AG10803 (cell line): ENCODE results near the gene ACAP3.

Experiments
- DNase-seq: peaks from one replicate; pipeline ENCODE4 v3.0.0; 2010; ENCODE audit warnings: low read depth
- H3K4me3 ChIP-seq: 2 replicates; pipeline ENCODE4 v1.5.1; 2011; ENCODE audit warnings: mild to moderate bottlenecking, low read length, control low read depth
- TF ChIP-seq, protein P1 (sequence below): conservative IDR thresholded peaks from 2 replicates; pipeline ENCODE4 v1.5.1; 2011; ENCODE audit warnings: mild to moderate bottlenecking, low read length, control low read depth, inconsistent platforms

Gene ACAP3

DNA sequence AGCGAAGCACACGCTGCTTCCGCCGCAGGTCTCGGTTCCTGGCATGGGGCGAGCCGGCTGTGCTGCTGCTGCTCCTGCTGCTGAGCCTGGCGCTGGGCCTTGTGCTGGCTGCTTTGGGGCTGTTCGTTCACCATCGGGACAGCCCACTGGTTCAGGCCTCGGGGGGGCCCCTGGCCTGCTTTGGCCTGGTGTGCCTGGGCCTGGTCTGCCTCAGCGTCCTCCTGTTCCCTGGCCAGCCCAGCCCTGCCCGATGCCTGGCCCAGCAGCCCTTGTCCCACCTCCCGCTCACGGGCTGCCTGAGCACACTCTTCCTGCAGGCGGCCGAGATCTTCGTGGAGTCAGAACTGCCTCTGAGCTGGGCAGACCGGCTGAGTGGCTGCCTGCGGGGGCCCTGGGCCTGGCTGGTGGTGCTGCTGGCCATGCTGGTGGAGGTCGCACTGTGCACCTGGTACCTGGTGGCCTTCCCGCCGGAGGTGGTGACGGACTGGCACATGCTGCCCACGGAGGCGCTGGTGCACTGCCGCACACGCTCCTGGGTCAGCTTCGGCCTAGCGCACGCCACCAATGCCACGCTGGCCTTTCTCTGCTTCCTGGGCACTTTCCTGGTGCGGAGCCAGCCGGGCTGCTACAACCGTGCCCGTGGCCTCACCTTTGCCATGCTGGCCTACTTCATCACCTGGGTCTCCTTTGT lies 26.0 kb upstream of the ACAP3 start:
- no peak for DNase-seq
- H3K4me3 ChIP-seq = no peak overlapping the region
- TF ChIP-seq, protein P1, sequence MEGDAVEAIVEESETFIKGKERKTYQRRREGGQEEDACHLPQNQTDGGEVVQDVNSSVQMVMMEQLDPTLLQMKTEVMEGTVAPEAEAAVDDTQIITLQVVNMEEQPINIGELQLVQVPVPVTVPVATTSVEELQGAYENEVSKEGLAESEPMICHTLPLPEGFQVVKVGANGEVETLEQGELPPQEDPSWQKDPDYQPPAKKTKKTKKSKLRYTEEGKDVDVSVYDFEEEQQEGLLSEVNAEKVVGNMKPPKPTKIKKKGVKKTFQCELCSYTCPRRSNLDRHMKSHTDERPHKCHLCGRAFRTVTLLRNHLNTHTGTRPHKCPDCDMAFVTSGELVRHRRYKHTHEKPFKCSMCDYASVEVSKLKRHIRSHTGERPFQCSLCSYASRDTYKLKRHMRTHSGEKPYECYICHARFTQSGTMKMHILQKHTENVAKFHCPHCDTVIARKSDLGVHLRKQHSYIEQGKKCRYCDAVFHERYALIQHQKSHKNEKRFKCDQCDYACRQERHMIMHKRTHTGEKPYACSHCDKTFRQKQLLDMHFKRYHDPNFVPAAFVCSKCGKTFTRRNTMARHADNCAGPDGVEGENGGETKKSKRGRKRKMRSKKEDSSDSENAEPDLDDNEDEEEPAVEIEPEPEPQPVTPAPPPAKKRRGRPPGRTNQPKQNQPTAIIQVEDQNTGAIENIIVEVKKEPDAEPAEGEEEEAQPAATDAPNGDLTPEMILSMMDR = no peak

GRCh38 chr1:1332774-1333480 lies 25.2 kb upstream of the ACAP3 start:
- no peak overlapping the region for H3K4me3 ChIP-seq
- TF ChIP-seq, protein P1 = no peak
- no peak for DNase-seq

GRCh38 chr1:1332031-1332755 lies 24.5 kb upstream of the ACAP3 start:
- TF ChIP-seq, protein P1 = no peak
- H3K4me3 ChIP-seq = no peak overlapping the region
- no peak for DNase-seq

DNA sequence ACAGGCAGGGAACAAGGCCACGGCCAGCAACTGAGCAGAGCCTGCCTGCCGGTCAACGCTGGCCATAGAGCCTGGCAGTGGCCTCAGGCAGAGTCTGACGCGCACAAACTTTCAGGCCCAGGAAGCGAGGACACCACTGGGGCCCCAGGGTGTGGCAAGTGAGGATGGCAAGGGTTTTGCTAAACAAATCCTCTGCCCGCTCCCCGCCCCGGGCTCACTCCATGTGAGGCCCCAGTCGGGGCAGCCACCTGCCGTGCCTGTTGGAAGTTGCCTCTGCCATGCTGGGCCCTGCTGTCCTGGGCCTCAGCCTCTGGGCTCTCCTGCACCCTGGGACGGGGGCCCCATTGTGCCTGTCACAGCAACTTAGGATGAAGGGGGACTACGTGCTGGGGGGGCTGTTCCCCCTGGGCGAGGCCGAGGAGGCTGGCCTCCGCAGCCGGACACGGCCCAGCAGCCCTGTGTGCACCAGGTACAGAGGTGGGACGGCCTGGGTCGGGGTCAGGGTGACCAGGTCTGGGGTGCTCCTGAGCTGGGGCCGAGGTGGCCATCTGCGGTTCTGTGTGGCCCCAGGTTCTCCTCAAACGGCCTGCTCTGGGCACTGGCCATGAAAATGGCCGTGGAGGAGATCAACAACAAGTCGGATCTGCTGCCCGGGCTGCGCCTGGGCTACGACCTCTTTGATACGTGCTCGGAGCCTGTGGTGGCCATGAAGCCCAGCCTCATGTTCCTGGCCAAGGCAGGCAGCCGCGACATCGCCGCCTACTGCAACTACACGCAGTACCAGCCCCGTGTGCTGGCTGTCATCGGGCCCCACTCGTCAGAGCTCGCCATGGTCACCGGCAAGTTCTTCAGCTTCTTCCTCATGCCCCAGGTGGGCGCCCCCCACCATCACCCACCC lies 23.6 kb upstream of the ACAP3 start, which contains the start of gene TAS1R3:
TSS of gene TAS1R3 (plus strand) at position 213 of the 898 bp plus-strand sequence. CDS start at position 279, 66 bp downstream.
- no peak for DNase-seq
- TF ChIP-seq, protein P1 = no peak
- H3K4me3 ChIP-seq = no peak within 1 kb of the TSS

- no peak overlapping the region for H3K4me3 ChIP-seq
- TF ChIP-seq, protein P1 = no peak
- no peak for DNase-seq
These were observed 22.8 kb upstream of the ACAP3 start for GRCh38 chr1:1330366-1331067.
